Upper lobe of left lung (tissue), 6 donors: ENCODE measurements around the gene FIBIN. TPM values are rescaled to one million over a fixed set of nuclear protein-coding genes. Genes with fewer than 3 reads are reported as not detected.

Experiments
- ATAC-seq, 2 donors: fragments of 200-7000 bp; cut with Tn5 transposase; one replicate each; pipeline ENCODE4 v1.9.1; 2022; ENCODE audit warnings: mild to moderate bottlenecking in 2 of 2, moderate library complexity in 2 of 2; ENCODE audit not compliant: low FRiP score in 2 of 2
- DNase-seq, 2 donors: peaks; one replicate each; pipeline ENCODE4 v3.0.0-alpha.2; 2019 to 2020
- H3K27ac ChIP-seq, 4 donors: fragments of 200-600 bp; sonication (generic); one replicate each; pipeline ENCODE4 v1.5.1; 2016 to 2019
- H3K27me3 ChIP-seq, 4 donors: fragments of 200-600 bp; sonication (generic); one replicate each; pipeline ENCODE4 v1.5.1; 2017 to 2019
- H3K36me3 ChIP-seq, 4 donors: fragments of 200-600 bp; sonication (generic); one replicate each; pipeline ENCODE4 v1.5.1; 2016 to 2019
- H3K4me1 ChIP-seq, 4 donors: fragments of 200-600 bp; sonication (generic); one replicate each; pipeline ENCODE4 v1.5.1; 2018 to 2019
- H3K4me3 ChIP-seq, 4 donors: fragments of 200-600 bp; sonication (generic); one replicate each; pipeline ENCODE4 v1.5.1; 2017 to 2019; ENCODE audit warnings: mild to moderate bottlenecking in 2 of 4, moderate library complexity in 1 of 4
- H3K9me3 ChIP-seq, 4 donors: fragments of 200-600 bp; sonication (generic); one replicate each; pipeline ENCODE4 v1.5.1; 2018 to 2019
- CTCF ChIP-seq, 6 experiments: fragments of 450-650 bp in 4 of 6; fragments of 200-600 bp in 2 of 6; sonication (generic) in 2 of 6; IDR thresholded peaks; one replicate each; pipeline ENCODE4 v1.5.1; 2016 to 2019; ENCODE audit warnings: antibody characterized with exemption in 6 of 6
- EP300 ChIP-seq, 4 donors: sonication (generic); formaldehyde crosslinking; IDR thresholded peaks; one replicate each; pipeline ENCODE4 v1.5.1; 2017; ENCODE audit warnings: antibody characterized with exemption in 4 of 4, control low read depth in 2 of 4
- POLR2A ChIP-seq, 4 donors: fragments of 450-650 bp; IDR thresholded peaks; one replicate each; pipeline ENCODE4 v1.5.1; 2016 to 2017; ENCODE audit warnings: antibody characterized with exemption in 4 of 4, mild to moderate bottlenecking in 2 of 4
- POLR2AphosphoS5 ChIP-seq, 2 donors: sonication (generic); formaldehyde crosslinking; IDR thresholded peaks; one replicate each; pipeline ENCODE4 v1.5.1; 2017; ENCODE audit warnings: antibody characterized with exemption in 2 of 2
- WGBS, 2 donors: methylation state at CpG; one replicate each; pipeline ENCODE4 v1.1.5; 2017 to 2018; 5-methylcytosine and 5-hydroxymethylcytosine counted together
- total RNA-seq, 6 donors: library from RNA; depleted of rRNA in 4 of 6; stranded (reverse); fragments of >200 nt in 4 of 6; gene quantifications; one replicate each; pipeline versions ENCODE4 v1.1.0 to v1.2.1, GENCODE V29; 2016 to 2021
- donor health status: DM: no; HTN: no; CAD: no; lungs with moderate emphysema.
- donor health status: DM: no; HTN: yes; CAD: no; lungs with severe emphysema.

Gene FIBIN
- total RNA-seq, 6 donors from 2014 or later: 14.7 to 40.0 (median 25.0) TPM

GRCh38 chr11:26987272-26987671 is 6.6 kb upstream of the FIBIN start:
- WGBS, 2 donors: 73 to 78% methylated on average over 3 of the region's 3 CpGs
- TF ChIP-seq POLR2A (IDR thresholded peaks at IDR 0.05): no peak
- no peak for TF ChIP-seq POLR2AphosphoS5 (IDR thresholded peaks at IDR 0.05)
- Histone ChIP-seq H3K36me3 (no peaks in the 10 kb centered on the region), H3K9me3 (peaks cover 0 to 4% (median 0%) of the 10 kb centered on the region in 4 donors), H3K4me3 (no peak overlapping the region), H3K4me1 (no peaks in the 10 kb centered on the region), H3K27me3 (no peaks in the 10 kb centered on the region), H3K27ac (no peak overlapping the region)
- DNase-seq (no peak), ATAC-seq (no peak)

- H3K36me3 ChIP-seq: no peaks in the 10 kb centered on the region
- H3K27me3 ChIP-seq: no peaks in the 10 kb centered on the region
- peak overlapping the region in 1 of 4 donors; percentile 5 for H3K27ac ChIP-seq
- DNase-seq (no peak), ATAC-seq (no peak)
- no peaks in the 10 kb centered on the region for H3K4me1 ChIP-seq
- TF ChIP-seq POLR2A (IDR thresholded peaks at IDR 0.05) (no peak), POLR2AphosphoS5 (IDR thresholded peaks at IDR 0.05) (no peak), CTCF (IDR thresholded peaks at IDR 0.05) (no peak), EP300 (IDR thresholded peaks at IDR 0.05) (no peak)
- no peak overlapping the region for H3K4me3 ChIP-seq
- H3K9me3 ChIP-seq: peaks cover 0 to 4% (median 0%) of the 10 kb centered on the region in 4 donors
Observed at GRCh38 chr11:26987731-26988130, 6.2 kb upstream of the FIBIN start.

- TF ChIP-seq EP300 (IDR thresholded peaks at IDR 0.05) (peak in 1 of 4 donors; percentile 5), POLR2AphosphoS5 (IDR thresholded peaks at IDR 0.05) (peak in 1 of 2 donors; percentile 55), POLR2A (IDR thresholded peaks at IDR 0.05) (no peak)
- Histone ChIP-seq H3K4me1 (no peaks in the 10 kb centered on the region), H3K36me3 (no peaks in the 10 kb centered on the region), H3K27me3 (no peaks in the 10 kb centered on the region), H3K27ac (peak overlapping the region in 2 of 4 donors; percentile 7 to 81), H3K9me3 (no peaks in the 10 kb centered on the region), H3K4me3 (no peak overlapping the region)
- DNase-seq: no peak
- peak in 1 of 2 donors; percentile 80 for ATAC-seq
- 67 to 71% methylated on average over 1 of the region's 1 CpG for WGBS, 2 donors
Observed at GRCh38 chr11:26992031-26992541, 1.8 kb upstream of the FIBIN start.

GRCh38 chr11:26994631-26995095 is 751 bp downstream of the FIBIN start:
- Histone ChIP-seq H3K27ac (peak overlapping the region; percentile 37 to 81 (median 52)), H3K27me3 (no peaks in the 10 kb centered on the region), H3K4me3 (peak overlapping the region; percentile 19 to 48 (median 42)), H3K36me3 (no peaks in the 10 kb centered on the region), H3K9me3 (no peaks in the 10 kb centered on the region), H3K4me1 (no peaks in the 10 kb centered on the region)
- TF ChIP-seq POLR2A (IDR thresholded peaks at IDR 0.05) (no peak), POLR2AphosphoS5 (IDR thresholded peaks at IDR 0.05) (no peak), EP300 (IDR thresholded peaks at IDR 0.05) (no peak), CTCF (IDR thresholded peaks at IDR 0.05) (no peak)
- ATAC-seq (peak; percentile 13 to 25), DNase-seq (peak in 1 of 2 donors; percentile 41)
- 54 to 58% methylated on average over 13 to 19 of the region's 19 CpGs for whole genome bisulfite sequencing, 2 donors

- H3K27me3 ChIP-seq: no peaks in the 10 kb centered on the region
- ATAC-seq: no peak
- no peaks in the 10 kb centered on the region for H3K36me3 ChIP-seq
- peak overlapping the region in 3 of 4 donors; percentile 38 to 48 (median 46) for H3K4me3 ChIP-seq
- peak overlapping the region in 2 of 4 donors; percentile 27 to 81 for H3K27ac ChIP-seq
- no peaks in the 10 kb centered on the region for H3K9me3 ChIP-seq
- no peaks in the 10 kb centered on the region for H3K4me1 ChIP-seq
- 13 to 22% methylated on average over 1 of the region's 1 CpG for WGBS, 2 donors
- no peak for TF ChIP-seq CTCF (IDR thresholded peaks at IDR 0.05)
- TF ChIP-seq EP300 (IDR thresholded peaks at IDR 0.05): no peak
- no peak for TF ChIP-seq POLR2A (IDR thresholded peaks at IDR 0.05)
- no peak for TF ChIP-seq POLR2AphosphoS5 (IDR thresholded peaks at IDR 0.05)
- no peak for DNase-seq
Observed at GRCh38 chr11:26995701-26996460, 2.0 kb downstream of the FIBIN start.
